ENCODE data around the gene SLX4IP. TPM values are rescaled to one million over a fixed set of nuclear protein-coding genes. Genes with fewer than 3 reads are reported as not detected.

Gene SLX4IP
- total RNA-seq, 1 experiment from 2014 or later, result 5.4 TPM

DNA sequence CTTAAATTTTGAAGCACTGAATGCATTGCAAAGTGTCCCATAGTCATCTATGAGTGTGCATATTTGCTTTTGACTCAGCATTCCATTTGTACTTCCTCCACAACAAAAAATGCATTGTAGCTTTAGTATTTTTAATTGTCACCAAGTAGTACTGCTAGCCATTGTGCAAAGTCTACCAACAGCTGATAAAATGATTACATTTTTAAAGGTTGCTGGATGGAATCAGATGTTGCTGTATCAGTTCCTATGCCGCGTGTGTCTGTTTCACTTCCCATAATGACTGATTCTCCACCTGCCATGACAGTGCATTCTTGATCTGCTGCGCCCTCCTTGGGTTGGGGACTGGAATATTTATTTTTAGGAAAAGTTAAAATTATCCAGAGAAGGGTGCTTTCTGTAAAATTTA lies 41.2 kb downstream of the SLX4IP start:
- intact Hi-C loops (cut with micrococcal nuclease; ENCODE audit: unreplicated experiment), result no loop called here
- no peaks in the 10 kb centered on the region for H3K36me3 Mint-ChIP-seq (ENCODE audit: insufficient read depth, unreplicated experiment)
- H3K9me3 Mint-ChIP-seq (ENCODE audit: low read depth, unreplicated experiment), result no peaks in the 10 kb centered on the region
- no TSS peak for BruUV-seq (replicated peaks)
- TF ChIP-seq, protein P1, sequence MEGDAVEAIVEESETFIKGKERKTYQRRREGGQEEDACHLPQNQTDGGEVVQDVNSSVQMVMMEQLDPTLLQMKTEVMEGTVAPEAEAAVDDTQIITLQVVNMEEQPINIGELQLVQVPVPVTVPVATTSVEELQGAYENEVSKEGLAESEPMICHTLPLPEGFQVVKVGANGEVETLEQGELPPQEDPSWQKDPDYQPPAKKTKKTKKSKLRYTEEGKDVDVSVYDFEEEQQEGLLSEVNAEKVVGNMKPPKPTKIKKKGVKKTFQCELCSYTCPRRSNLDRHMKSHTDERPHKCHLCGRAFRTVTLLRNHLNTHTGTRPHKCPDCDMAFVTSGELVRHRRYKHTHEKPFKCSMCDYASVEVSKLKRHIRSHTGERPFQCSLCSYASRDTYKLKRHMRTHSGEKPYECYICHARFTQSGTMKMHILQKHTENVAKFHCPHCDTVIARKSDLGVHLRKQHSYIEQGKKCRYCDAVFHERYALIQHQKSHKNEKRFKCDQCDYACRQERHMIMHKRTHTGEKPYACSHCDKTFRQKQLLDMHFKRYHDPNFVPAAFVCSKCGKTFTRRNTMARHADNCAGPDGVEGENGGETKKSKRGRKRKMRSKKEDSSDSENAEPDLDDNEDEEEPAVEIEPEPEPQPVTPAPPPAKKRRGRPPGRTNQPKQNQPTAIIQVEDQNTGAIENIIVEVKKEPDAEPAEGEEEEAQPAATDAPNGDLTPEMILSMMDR (IDR thresholded peaks at IDR 0.05; ENCODE audit: unreplicated experiment), result no peak
- no peak for DNase-seq
- H3K4me3 Mint-ChIP-seq (ENCODE audit: low read depth, unreplicated experiment), result no peak overlapping the region
- no peaks in the 10 kb centered on the region for H3K4me1 Mint-ChIP-seq (ENCODE audit: low read depth, unreplicated experiment)
- H3K27ac Mint-ChIP-seq (ENCODE audit: unreplicated experiment), result no peak overlapping the region
- CTCF ChIA-PET, result no interaction called here
- no peaks in the 10 kb centered on the region for H3K27me3 Mint-ChIP-seq (ENCODE audit: unreplicated experiment)

DNA sequence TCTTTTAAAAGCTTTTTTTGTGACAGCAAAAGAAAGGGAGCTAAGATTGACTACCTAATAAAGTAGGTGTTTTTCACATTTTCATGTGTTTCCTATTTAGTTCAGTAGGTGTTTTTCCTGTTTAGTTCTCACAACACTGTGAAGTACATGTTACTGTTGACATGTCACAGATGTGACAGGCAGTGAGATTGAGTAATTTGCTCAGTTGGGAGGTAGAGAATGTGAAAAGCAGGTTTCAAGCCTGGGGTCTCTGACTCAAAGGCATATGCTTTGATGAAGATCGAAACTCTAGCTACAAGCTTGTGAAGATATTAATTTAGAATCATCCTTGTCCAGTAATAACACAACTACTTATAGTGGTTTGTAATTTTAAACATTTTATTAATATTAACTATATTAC lies 43.1 kb downstream of the SLX4IP start:
- no peak overlapping the region for H3K4me3 Mint-ChIP-seq (ENCODE audit: low read depth, unreplicated experiment)
- H3K9me3 Mint-ChIP-seq (ENCODE audit: low read depth, unreplicated experiment), result no peaks in the 10 kb centered on the region
- no peaks in the 10 kb centered on the region for H3K4me1 Mint-ChIP-seq (ENCODE audit: low read depth, unreplicated experiment)
- H3K36me3 Mint-ChIP-seq (ENCODE audit: insufficient read depth, unreplicated experiment), result no peaks in the 10 kb centered on the region
- intact Hi-C loops (cut with micrococcal nuclease; ENCODE audit: unreplicated experiment), result no loop called here
- TF ChIP-seq, protein P1 (IDR thresholded peaks at IDR 0.05; ENCODE audit: unreplicated experiment), result no peak
- no peaks in the 10 kb centered on the region for H3K27me3 Mint-ChIP-seq (ENCODE audit: unreplicated experiment)
- CTCF ChIA-PET, result no interaction called here
- no TSS peak for BruUV-seq (replicated peaks)
- H3K27ac Mint-ChIP-seq (ENCODE audit: unreplicated experiment), result no peak overlapping the region
- DNase-seq, result no peak

DNA sequence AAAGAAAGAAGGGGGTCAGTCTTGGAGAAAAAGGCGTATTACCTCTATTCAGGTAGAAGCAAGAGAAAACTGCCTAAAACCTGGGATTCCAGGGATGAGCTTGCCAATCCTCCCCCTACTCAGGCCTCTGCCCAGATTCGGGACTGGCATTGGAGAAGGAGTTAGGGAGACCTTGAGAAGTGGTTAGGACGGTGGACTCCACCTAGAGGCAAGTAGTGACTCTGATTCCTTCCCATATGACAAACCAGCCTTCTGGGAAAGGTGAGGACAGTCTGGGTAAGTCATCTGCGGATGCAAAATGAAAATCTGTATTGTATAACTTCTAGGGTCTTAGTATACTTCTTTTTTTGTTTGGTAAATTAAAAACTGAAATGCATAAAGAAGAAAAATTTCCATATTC lies 43.8 kb downstream of the SLX4IP start:
- H3K9me3 Mint-ChIP-seq (ENCODE audit: low read depth, unreplicated experiment), result no peaks in the 10 kb centered on the region
- no TSS peak for BruUV-seq (replicated peaks)
- intact Hi-C loops (cut with micrococcal nuclease; ENCODE audit: unreplicated experiment), result no loop called here
- no peak overlapping the region for H3K27ac Mint-ChIP-seq (ENCODE audit: unreplicated experiment)
- H3K27me3 Mint-ChIP-seq (ENCODE audit: unreplicated experiment), result no peaks in the 10 kb centered on the region
- H3K4me1 Mint-ChIP-seq (ENCODE audit: low read depth, unreplicated experiment), result no peaks in the 10 kb centered on the region
- CTCF ChIA-PET, result no interaction called here
- H3K36me3 Mint-ChIP-seq (ENCODE audit: insufficient read depth, unreplicated experiment), result no peaks in the 10 kb centered on the region
- TF ChIP-seq, protein P1 (IDR thresholded peaks at IDR 0.05; ENCODE audit: unreplicated experiment), result no peak
- DNase-seq, result no peak
- no peak overlapping the region for H3K4me3 Mint-ChIP-seq (ENCODE audit: low read depth, unreplicated experiment)

DNA sequence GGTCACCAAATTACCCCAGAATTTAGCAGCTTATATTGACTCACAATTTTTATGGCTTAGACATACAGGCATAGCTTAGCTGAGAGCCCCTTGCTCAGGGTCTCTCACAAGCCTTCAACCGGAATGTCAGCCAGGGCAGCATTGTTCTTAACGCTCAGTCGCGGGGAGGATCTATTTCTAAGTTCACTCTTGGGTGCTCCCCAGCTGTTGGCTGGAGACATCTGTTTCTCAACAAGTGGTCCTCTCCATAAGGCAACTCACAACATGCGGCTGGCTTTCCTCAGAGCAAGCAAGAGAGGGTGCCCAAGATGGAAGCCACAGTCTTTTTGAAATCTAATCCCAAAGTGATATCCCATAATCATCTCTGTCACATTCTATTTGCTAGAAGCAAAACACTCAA lies 46.6 kb downstream of the SLX4IP start:
- Mint-ChIP-seq H3K36me3 (ENCODE audit: insufficient read depth, unreplicated experiment) (no peaks in the 10 kb centered on the region), H3K4me1 (ENCODE audit: low read depth, unreplicated experiment) (no peaks in the 10 kb centered on the region), H3K9me3 (ENCODE audit: low read depth, unreplicated experiment) (no peaks in the 10 kb centered on the region), H3K27ac (ENCODE audit: unreplicated experiment) (no peak overlapping the region), H3K4me3 (ENCODE audit: low read depth, unreplicated experiment) (no peak overlapping the region), H3K27me3 (ENCODE audit: unreplicated experiment) (no peaks in the 10 kb centered on the region)
- no peak for DNase-seq
- CTCF ChIA-PET, result interaction anchor here (0.6 kb wide), 1 partner anchor 597 kb away, joined by 3 read pairs; no protein-coding TSS in a partner anchor
- BruUV-seq (replicated peaks), result no TSS peak
- TF ChIP-seq, protein P1 (IDR thresholded peaks at IDR 0.05; ENCODE audit: unreplicated experiment), result no peak
- intact Hi-C loops (cut with micrococcal nuclease; ENCODE audit: unreplicated experiment), result no loop called here
